Superior temporal gyrus (tissue), 1 donor: ENCODE data around the gene GGT6.

Experiments
- DNase-seq: peaks from one replicate; pipeline ENCODE4 v3.0.0-alpha.2; 2016; ENCODE audit errors: extremely low spot score

GGT6 gene

GRCh38 chr17:4522661-4523060 is 37.7 kb downstream of the GGT6 start:
- no peak for DNase-seq

- DNase-seq, result no peak
These were observed 39.3 kb downstream of the GGT6 start for GRCh38 chr17:4520894-4521600.

- DNase-seq, result no peak
These were observed 40.1 kb downstream of the GGT6 start for GRCh38 chr17:4520060-4520893.

- DNase-seq, result no peak
These were observed 41.0 kb downstream of the GGT6 start for GRCh38 chr17:4519361-4519788.

- DNase-seq, result no peak
These were observed 41.5 kb downstream of the GGT6 start for GRCh38 chr17:4518901-4519300.

- DNase-seq, result no peak
These were observed 43.6 kb downstream of the GGT6 start for GRCh38 chr17:4516735-4517134.

GRCh38 chr17:4515501-4515900 is 44.9 kb downstream of the GGT6 start:
- no peak for DNase-seq

- DNase-seq, result no peak
These were observed 45.6 kb downstream of the GGT6 start for GRCh38 chr17:4514779-4515178.

GRCh38 chr17:4514206-4514605 is 46.2 kb downstream of the GGT6 start:
- DNase-seq, result no peak

- no peak for DNase-seq
These were observed 47.0 kb downstream of the GGT6 start for GRCh38 chr17:4513113-4514032.

GRCh38 chr17:4512156-4513112 is 47.9 kb downstream of the GGT6 start:
- DNase-seq, result no peak

GRCh38 chr17:4511199-4511932 is 49.0 kb downstream of the GGT6 start:
- DNase-seq, result no peak

GRCh38 chr17:4510618-4510941 is 49.8 kb downstream of the GGT6 start:
- no peak for DNase-seq

- DNase-seq, result peak; percentile 24
These were observed 50.3 kb downstream of the GGT6 start for GRCh38 chr17:4509923-4510617.

GRCh38 chr17:4509401-4509800 is 51.0 kb downstream of the GGT6 start:
- peak; percentile 16 for DNase-seq

- DNase-seq, result no peak
These were observed 52.2 kb downstream of the GGT6 start for GRCh38 chr17:4508207-4508606.

- no peak for DNase-seq
These were observed 52.8 kb downstream of the GGT6 start for GRCh38 chr17:4507361-4508111.
